Measurements from ENCODE around the gene OR2AT4. TPM values are rescaled to one million over a fixed set of nuclear protein-coding genes. Genes with fewer than 3 reads are reported as not detected.

The OR2AT4 gene
- total and polyA plus RNA-seq, 11 donors = not detected

DNA sequence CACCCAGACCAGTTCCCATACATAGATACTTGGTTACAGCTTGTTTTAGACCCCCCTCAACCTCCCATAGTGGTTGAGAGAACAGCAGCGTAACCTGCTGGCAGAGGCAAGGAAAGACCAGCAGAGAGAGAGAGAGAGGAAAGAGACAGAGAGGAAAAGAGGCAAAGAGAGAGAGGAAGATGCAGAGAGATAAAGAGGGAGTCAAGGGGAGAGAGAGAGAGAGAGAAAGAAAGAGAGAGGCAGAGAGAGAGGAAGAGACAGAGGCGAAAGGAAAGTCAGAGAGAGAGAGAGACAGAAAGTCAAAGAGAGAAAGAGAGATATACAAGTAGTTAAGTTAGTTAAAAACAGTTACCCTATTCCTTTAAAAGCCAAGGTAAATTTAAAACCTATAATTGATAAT is 55.4 kb downstream of the OR2AT4 start:
- H3K9me3 ChIP-seq = no peaks in the 10 kb centered on the region
- H3K4me3 ChIP-seq = no peak overlapping the region
- WGBS, 4 donors = 73 to 95% (median 93%) methylated on average over 2 of the region's 2 CpGs
- H3K4me1 ChIP-seq = no peaks in the 10 kb centered on the region
- ATAC-seq = no peak
- no peaks in the 10 kb centered on the region for H3K36me3 ChIP-seq
- no peak for DNase-seq
- no peak overlapping the region for H3K27ac ChIP-seq
- H3K27me3 ChIP-seq = no peaks in the 10 kb centered on the region
- intact Hi-C loops (cut with DNase I) = no loop called here
- TF ChIP-seq POLR2A (IDR thresholded peaks at IDR 0.05) = no peak
- no peak for TF ChIP-seq CTCF (IDR thresholded peaks at IDR 0.05)

- no peak overlapping the region for H3K4me3 ChIP-seq
- intact Hi-C loops (cut with DNase I) = no loop called here
- ATAC-seq (no peak), DNase-seq (no peak)
- no peaks in the 10 kb centered on the region for H3K36me3 ChIP-seq
- no peak for TF ChIP-seq POLR2A (IDR thresholded peaks at IDR 0.05)
- TF ChIP-seq CTCF (IDR thresholded peaks at IDR 0.05) = no peak
- no peaks in the 10 kb centered on the region for H3K9me3 ChIP-seq
- 85 to 89% (median 85%) methylated on average over 11 of the region's 11 CpGs for WGBS, 4 donors
- H3K27ac ChIP-seq = no peak overlapping the region
- H3K27me3 ChIP-seq = no peaks in the 10 kb centered on the region
- no peaks in the 10 kb centered on the region for H3K4me1 ChIP-seq
Observed at GRCh38 chr11:75040167-75040770, 56.4 kb downstream of the OR2AT4 start.

DNA sequence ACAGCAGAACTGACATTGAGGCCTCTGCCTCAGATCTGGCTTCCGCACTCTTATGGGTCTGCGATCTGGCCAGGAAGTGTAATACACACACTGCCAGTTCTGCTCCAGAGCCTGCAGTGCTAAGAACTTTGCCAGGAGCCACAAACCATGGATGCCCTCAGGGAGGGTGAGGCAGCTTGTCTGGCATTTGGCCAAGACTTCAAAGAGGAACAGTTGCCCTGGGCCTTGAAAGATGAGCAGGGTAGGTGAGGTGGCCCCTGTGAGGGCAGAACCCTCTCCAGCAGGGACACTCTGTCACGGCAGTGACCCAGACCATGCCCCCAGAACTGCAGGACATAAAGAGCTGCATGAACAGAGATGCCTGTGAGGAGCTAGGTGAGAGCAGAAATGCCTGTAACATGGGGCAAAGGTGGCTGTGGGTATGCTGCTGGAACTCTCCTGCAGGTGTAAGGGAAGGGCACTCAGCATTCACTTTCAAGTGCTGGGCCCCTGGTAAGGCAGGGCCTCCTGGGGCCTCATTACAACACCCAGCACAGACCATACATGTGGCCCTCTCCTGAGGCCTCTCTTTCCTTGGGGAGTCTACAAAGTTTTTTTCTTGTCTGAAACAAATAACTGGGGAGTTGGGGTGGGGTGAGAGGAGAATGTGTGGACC is 60.6 kb downstream of the OR2AT4 start:
- WGBS, 4 donors = 84 to 89% (median 86%) methylated on average over 3 of the region's 3 CpGs
- ATAC-seq = no peak

GRCh38 chr11:75035256-75035655 is 61.4 kb downstream of the OR2AT4 start:
- Histone ChIP-seq H3K27me3 (no peaks in the 10 kb centered on the region), H3K4me1 (peaks cover 0 to 11% (median 0%) of the 10 kb centered on the region in 12 donors), H3K27ac (no peak overlapping the region), H3K4me3 (no peak overlapping the region), H3K36me3 (no peaks in the 10 kb centered on the region), H3K9me3 (no peaks in the 10 kb centered on the region)
- DNase-seq = no peak
- TF ChIP-seq CTCF (IDR thresholded peaks at IDR 0.05) (no peak), POLR2A (IDR thresholded peaks at IDR 0.05) (no peak)
- intact Hi-C loops (cut with DNase I) = no loop called here
- ATAC-seq = no peak
- WGBS, 4 donors = 85 to 91% (median 86%) methylated on average over 5 of the region's 5 CpGs

More for the DNA sequence above, 60.6 kb downstream of the OR2AT4 start:
- Histone ChIP-seq H3K27ac (no peak overlapping the region), H3K9me3 (no peaks in the 10 kb centered on the region), H3K4me1 (peaks cover 0 to 8% (median 0%) of the 10 kb centered on the region in 12 donors), H3K27me3 (no peaks in the 10 kb centered on the region), H3K4me3 (no peak overlapping the region), H3K36me3 (no peaks in the 10 kb centered on the region)
- no peak for TF ChIP-seq CTCF (IDR thresholded peaks at IDR 0.05)
- intact Hi-C loops (cut with DNase I) = no loop called here
- DNase-seq = no peak

Measured in heart left ventricle (tissue), 16 donors.